ENCODE data around the gene THAP3. TPM values are rescaled to one million over a fixed set of nuclear protein-coding genes. Genes with fewer than 3 reads are reported as not detected.
A peak's percentile ranks its signal among the peaks of the same experiment; 100 is the strongest.

The THAP3 gene
- total RNA-seq, 1 experiment from 2014 or later, result 54.6 TPM

- ATAC-seq (peak; percentile 2; the same call in 1 of the 2 replicates), DNase-seq (peak; percentile 63)
- POLR2A ChIA-PET (ENCODE audit: unreplicated experiment), result no interaction called here
- no TSS peak for BruUV-seq (replicated peaks)
- H3K4me2 ChIP-seq (ENCODE audit: low read length), result peak overlapping the region; percentile 89
- H2AFZ ChIP-seq (ENCODE audit: low read length), result no peak overlapping the region
- intact Hi-C loops (cut with micrococcal nuclease), result loop anchor here (2.0 kb wide), 1 partner anchor 65 kb away; no protein-coding TSS in a partner anchor
- CTCF ChIA-PET, result no interaction called here
- no peaks in the 10 kb centered on the region for H3F3A ChIP-seq (ENCODE audit: low read length, unreplicated experiment)
- H3K9me3 ChIP-seq (ENCODE audit: low read length), result no peaks in the 10 kb centered on the region
- no peaks in the 10 kb centered on the region for H3K9me2 ChIP-seq (replicated peaks; ENCODE audit: low read length)
- H3K36me3 ChIP-seq (ENCODE audit: low read depth, low read length), result no peaks in the 10 kb centered on the region
- no peak overlapping the region for H3K27ac ChIP-seq (ENCODE audit: low read length)
- TF ChIP-seq CTCF (conservative IDR thresholded peaks at IDR 0.05; ENCODE audit: low read depth, low read length) (no peak), EZH2 (IDR thresholded peaks at IDR 0.05; ENCODE audit: low read length, unreplicated experiment) (no peak), EZH2phosphoT487 (IDR thresholded peaks at IDR 0.05; ENCODE audit: borderline replicate concordance, low read length) (no peak)
- H3K79me2 ChIP-seq (ENCODE audit: low read length), result peaks cover 35% of the 10 kb centered on the region
- peaks cover 27% of the 10 kb centered on the region for H3K4me1 ChIP-seq (ENCODE audit: insufficient read depth, low read length)
- peak overlapping the region; percentile 92; the same call in 1 of the 2 replicates for H3K4me3 ChIP-seq (ENCODE audit: low read length)
- no peaks in the 10 kb centered on the region for H4K20me1 ChIP-seq (ENCODE audit: low read length)
- H3K27me3 ChIP-seq (ENCODE audit: low read length), result no peaks in the 10 kb centered on the region
- no peak overlapping the region for H3K9ac ChIP-seq (ENCODE audit: low read length)
Observed at GRCh38 chr1:6581561-6582305, 42.9 kb upstream of the THAP3 start.

GRCh38 chr1:6582370-6582769 is 42.3 kb upstream of the THAP3 start:
- TF ChIP-seq CTCF (conservative IDR thresholded peaks at IDR 0.05; ENCODE audit: low read depth, low read length) (no peak), EZH2 (IDR thresholded peaks at IDR 0.05; ENCODE audit: low read length, unreplicated experiment) (no peak), EZH2phosphoT487 (IDR thresholded peaks at IDR 0.05; ENCODE audit: borderline replicate concordance, low read length) (no peak)
- H3K27me3 ChIP-seq (ENCODE audit: low read length), result no peaks in the 10 kb centered on the region
- no peaks in the 10 kb centered on the region for H3K9me2 ChIP-seq (replicated peaks; ENCODE audit: low read length)
- no peaks in the 10 kb centered on the region for H3K36me3 ChIP-seq (ENCODE audit: low read depth, low read length)
- no peak for DNase-seq
- H3K9ac ChIP-seq (ENCODE audit: low read length), result no peak overlapping the region
- H4K20me1 ChIP-seq (ENCODE audit: low read length), result no peaks in the 10 kb centered on the region
- H2AFZ ChIP-seq (ENCODE audit: low read length), result no peak overlapping the region
- intact Hi-C loops (cut with micrococcal nuclease), result no loop called here
- H3K9me3 ChIP-seq (ENCODE audit: low read length), result no peaks in the 10 kb centered on the region
- peaks cover 28% of the 10 kb centered on the region for H3K4me1 ChIP-seq (ENCODE audit: insufficient read depth, low read length)
- CTCF ChIA-PET, result interaction anchor here (0.6 kb wide), 1 partner anchor 18 kb away, joined by 3 read pairs; no protein-coding TSS in a partner anchor
- H3K27ac ChIP-seq (ENCODE audit: low read length), result no peak overlapping the region
- peak overlapping the region; percentile 89 for H3K4me2 ChIP-seq (ENCODE audit: low read length)
- POLR2A ChIA-PET (ENCODE audit: unreplicated experiment), result no interaction called here
- ATAC-seq, result no peak
- H3F3A ChIP-seq (ENCODE audit: low read length, unreplicated experiment), result no peaks in the 10 kb centered on the region
- no TSS peak for BruUV-seq (replicated peaks)
- H3K79me2 ChIP-seq (ENCODE audit: low read length), result peaks cover 35% of the 10 kb centered on the region
- peak overlapping the region; percentile 92; the same call in 1 of the 2 replicates for H3K4me3 ChIP-seq (ENCODE audit: low read length)
